Measurements from ENCODE around the gene PFKP.

The PFKP gene

GRCh38 chr10:3151889-3152565 lies 84.7 kb downstream of the PFKP start:
- H3K4me2 ChIP-seq (ENCODE audit: low read length), result no peak overlapping the region
- H3K9me3 ChIP-seq (ENCODE audit: control insufficient read depth, low read length), result no peaks in the 10 kb centered on the region
- no peak overlapping the region for H3K4me3 ChIP-seq (ENCODE audit: low read depth, low read length)
- no peak overlapping the region for H3K27ac ChIP-seq
- TF ChIP-seq, protein P1, sequence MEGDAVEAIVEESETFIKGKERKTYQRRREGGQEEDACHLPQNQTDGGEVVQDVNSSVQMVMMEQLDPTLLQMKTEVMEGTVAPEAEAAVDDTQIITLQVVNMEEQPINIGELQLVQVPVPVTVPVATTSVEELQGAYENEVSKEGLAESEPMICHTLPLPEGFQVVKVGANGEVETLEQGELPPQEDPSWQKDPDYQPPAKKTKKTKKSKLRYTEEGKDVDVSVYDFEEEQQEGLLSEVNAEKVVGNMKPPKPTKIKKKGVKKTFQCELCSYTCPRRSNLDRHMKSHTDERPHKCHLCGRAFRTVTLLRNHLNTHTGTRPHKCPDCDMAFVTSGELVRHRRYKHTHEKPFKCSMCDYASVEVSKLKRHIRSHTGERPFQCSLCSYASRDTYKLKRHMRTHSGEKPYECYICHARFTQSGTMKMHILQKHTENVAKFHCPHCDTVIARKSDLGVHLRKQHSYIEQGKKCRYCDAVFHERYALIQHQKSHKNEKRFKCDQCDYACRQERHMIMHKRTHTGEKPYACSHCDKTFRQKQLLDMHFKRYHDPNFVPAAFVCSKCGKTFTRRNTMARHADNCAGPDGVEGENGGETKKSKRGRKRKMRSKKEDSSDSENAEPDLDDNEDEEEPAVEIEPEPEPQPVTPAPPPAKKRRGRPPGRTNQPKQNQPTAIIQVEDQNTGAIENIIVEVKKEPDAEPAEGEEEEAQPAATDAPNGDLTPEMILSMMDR (IDR thresholded peaks at IDR 0.05), result no peak
- peaks cover 3% of the 10 kb centered on the region for H3K36me3 ChIP-seq (ENCODE audit: control insufficient read depth, insufficient read depth, low read length)
- H2AFZ ChIP-seq, result no peak overlapping the region
- no peak overlapping the region for H3K9ac ChIP-seq
- no peaks in the 10 kb centered on the region for H3K79me2 ChIP-seq
- H3K4me1 ChIP-seq, result no peaks in the 10 kb centered on the region
- H3K27me3 ChIP-seq (ENCODE audit: control insufficient read depth, insufficient read depth, low read length), result no peaks in the 10 kb centered on the region

DNA sequence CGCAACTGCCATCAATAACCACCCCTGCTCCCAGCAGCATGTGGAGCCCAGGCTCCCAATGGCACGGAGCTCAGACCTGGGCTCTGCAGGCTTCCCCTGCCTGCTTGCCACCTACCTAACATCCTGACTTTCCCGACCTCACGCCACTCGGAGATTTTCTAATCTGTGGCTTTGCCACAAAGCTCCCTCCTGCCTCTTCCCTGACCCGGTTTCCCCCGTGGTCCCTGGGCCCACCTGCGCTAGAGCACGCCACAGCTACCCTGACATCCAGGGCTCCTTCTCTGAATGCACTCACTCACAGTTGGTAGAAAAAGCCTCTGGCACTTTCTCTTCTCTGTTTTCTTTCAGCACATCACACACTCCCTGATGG lies 85.2 kb downstream of the PFKP start:
- H3K4me2 ChIP-seq (ENCODE audit: low read length), result no peak overlapping the region
- peaks cover 3% of the 10 kb centered on the region for H3K36me3 ChIP-seq (ENCODE audit: control insufficient read depth, insufficient read depth, low read length)
- no peak overlapping the region for H3K27ac ChIP-seq
- TF ChIP-seq, protein P1 (IDR thresholded peaks at IDR 0.05), result no peak
- no peaks in the 10 kb centered on the region for H3K79me2 ChIP-seq
- no peaks in the 10 kb centered on the region for H3K9me3 ChIP-seq (ENCODE audit: control insufficient read depth, low read length)
- no peak overlapping the region for H3K4me3 ChIP-seq (ENCODE audit: low read depth, low read length)
- H3K4me1 ChIP-seq, result no peaks in the 10 kb centered on the region
- no peaks in the 10 kb centered on the region for H3K27me3 ChIP-seq (ENCODE audit: control insufficient read depth, insufficient read depth, low read length)
- H3K9ac ChIP-seq, result no peak overlapping the region
- H2AFZ ChIP-seq, result no peak overlapping the region

GRCh38 chr10:3154666-3155065 lies 87.3 kb downstream of the PFKP start:
- no peaks in the 10 kb centered on the region for H3K9me3 ChIP-seq (ENCODE audit: control insufficient read depth, low read length)
- no peaks in the 10 kb centered on the region for H3K36me3 ChIP-seq (ENCODE audit: control insufficient read depth, insufficient read depth, low read length)
- no peak overlapping the region for H3K9ac ChIP-seq
- H3K27ac ChIP-seq, result no peak overlapping the region
- no peak overlapping the region for H3K4me3 ChIP-seq (ENCODE audit: low read depth, low read length)
- TF ChIP-seq, protein P1 (IDR thresholded peaks at IDR 0.05), result no peak
- H2AFZ ChIP-seq, result no peak overlapping the region
- H3K4me1 ChIP-seq, result no peaks in the 10 kb centered on the region
- no peak overlapping the region for H3K4me2 ChIP-seq (ENCODE audit: low read length)
- no peaks in the 10 kb centered on the region for H3K79me2 ChIP-seq
- no peaks in the 10 kb centered on the region for H3K27me3 ChIP-seq (ENCODE audit: control insufficient read depth, insufficient read depth, low read length)

- Histone ChIP-seq H3K79me2 (no peaks in the 10 kb centered on the region), H3K4me1 (no peaks in the 10 kb centered on the region), H2AFZ (no peak overlapping the region), H3K27ac (no peak overlapping the region), H3K36me3 (ENCODE audit: control insufficient read depth, insufficient read depth, low read length) (no peaks in the 10 kb centered on the region), H3K9ac (no peak overlapping the region), H3K9me3 (ENCODE audit: control insufficient read depth, low read length) (no peaks in the 10 kb centered on the region), H3K4me3 (ENCODE audit: low read depth, low read length) (no peak overlapping the region), H3K27me3 (ENCODE audit: control insufficient read depth, insufficient read depth, low read length) (no peaks in the 10 kb centered on the region), H3K4me2 (ENCODE audit: low read length) (no peak overlapping the region)
- TF ChIP-seq, protein P1 (IDR thresholded peaks at IDR 0.05), result no peak
Measured at GRCh38 chr10:3159152-3159551, 91.8 kb downstream of the PFKP start.

DNA sequence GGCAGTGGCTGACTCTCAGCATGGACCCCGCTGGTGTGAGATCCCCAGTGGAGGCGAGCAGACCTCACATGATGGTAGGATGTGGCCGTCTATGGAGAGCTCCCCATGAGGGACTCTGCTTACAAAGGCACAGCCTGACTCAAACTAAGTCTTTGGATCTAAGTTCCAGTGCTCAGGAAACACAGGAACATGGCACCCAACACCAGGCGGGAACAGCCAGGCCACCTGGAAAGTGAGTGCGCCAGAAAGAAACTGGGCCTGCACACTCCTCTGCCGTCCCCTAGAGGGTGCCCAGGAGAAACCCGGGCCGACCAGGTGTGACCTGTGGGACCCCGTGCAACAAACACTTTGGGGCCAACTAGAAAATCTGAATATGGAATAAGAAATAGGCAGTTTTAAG lies 95.2 kb downstream of the PFKP start:
- H3K36me3 ChIP-seq (ENCODE audit: control insufficient read depth, insufficient read depth, low read length), result no peaks in the 10 kb centered on the region

More for the DNA sequence above, 95.2 kb downstream of the PFKP start:
- Histone ChIP-seq H2AFZ (no peak overlapping the region), H3K4me1 (no peaks in the 10 kb centered on the region), H3K9me3 (ENCODE audit: control insufficient read depth, low read length) (no peaks in the 10 kb centered on the region), H3K4me2 (ENCODE audit: low read length) (no peak overlapping the region), H3K4me3 (ENCODE audit: low read depth, low read length) (no peak overlapping the region), H3K9ac (no peak overlapping the region), H3K79me2 (no peaks in the 10 kb centered on the region), H3K27me3 (ENCODE audit: control insufficient read depth, insufficient read depth, low read length) (no peaks in the 10 kb centered on the region), H3K27ac (no peak overlapping the region)
- TF ChIP-seq, protein P1 (IDR thresholded peaks at IDR 0.05), result no peak
